GM10248 (cell line): Measurements from ENCODE around the gene PAX8.

ENCODE experiments used
- CTCF ChIA-PET: fragments of 300-600 bp; sonication (Branson Sonifier 250); formaldehyde crosslinking; extraction: SDS; loops from one replicate; lab custom pipeline; 2021; ENCODE audit warnings: antibody characterized with exemption; lab: Yijun Ruan, JAX
- POLR2A ChIA-PET: fragments of 350-650 bp; sonication (Branson Sonifier 250); formaldehyde crosslinking; extraction: SDS; loops from one replicate; lab custom pipeline; 2020; ENCODE audit warnings: antibody characterized with exemption; lab: Yijun Ruan, JAX
- DNase-seq: peaks from one replicate; pipeline ENCODE4 v3.0.0; 2012; ENCODE audit errors: extremely low spot score
- TF ChIP-seq, protein P1 (sequence below): IDR thresholded peaks from 2 replicates; pipeline ENCODE4 v1.5.1; 2012; ENCODE audit warnings: mild to moderate bottlenecking, low read depth; ENCODE audit errors: extremely low read depth, missing control alignments, control extremely low read depth

Gene PAX8

DNA sequence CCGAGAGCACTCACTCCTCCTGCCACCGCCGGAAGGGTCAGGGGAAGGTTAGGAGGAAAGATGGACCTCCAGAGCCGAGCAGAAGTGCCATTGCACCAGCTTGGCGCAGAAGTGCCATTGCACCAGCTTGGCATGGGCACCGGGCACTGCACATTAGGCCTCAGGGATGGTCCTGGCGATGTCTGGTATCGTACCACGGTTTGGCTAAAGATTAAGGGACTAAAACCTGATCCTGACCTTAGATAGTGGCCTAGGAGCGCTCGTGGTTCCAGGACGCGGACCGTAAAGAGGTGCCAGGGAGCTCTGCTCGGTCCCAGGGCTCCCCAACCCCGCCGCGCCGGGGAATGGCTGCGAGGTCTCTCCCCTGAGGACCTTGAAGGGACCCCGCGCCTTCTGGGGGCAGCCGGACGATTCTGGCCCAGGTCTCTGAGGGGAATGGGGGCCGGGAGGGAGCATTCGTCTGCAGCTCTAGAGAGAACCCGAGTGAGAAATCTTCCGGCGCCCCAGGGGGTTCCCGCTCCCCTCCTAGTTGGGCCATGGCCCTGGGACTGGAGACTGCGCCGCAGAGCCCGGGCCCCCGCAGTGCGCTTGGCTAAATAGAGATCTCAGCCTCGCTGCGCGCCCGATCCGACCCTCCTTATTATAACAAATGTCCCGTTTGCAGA, 1.8 kb downstream of the PAX8 start:
- DNase-seq: no peak
- ChIA-PET CTCF (interaction anchor here (1.5 kb wide), 1 partner anchor 28 kb away, joined by 5 read pairs; no protein-coding TSS in a partner anchor), POLR2A (no interaction called here)
- TF ChIP-seq, protein P1, sequence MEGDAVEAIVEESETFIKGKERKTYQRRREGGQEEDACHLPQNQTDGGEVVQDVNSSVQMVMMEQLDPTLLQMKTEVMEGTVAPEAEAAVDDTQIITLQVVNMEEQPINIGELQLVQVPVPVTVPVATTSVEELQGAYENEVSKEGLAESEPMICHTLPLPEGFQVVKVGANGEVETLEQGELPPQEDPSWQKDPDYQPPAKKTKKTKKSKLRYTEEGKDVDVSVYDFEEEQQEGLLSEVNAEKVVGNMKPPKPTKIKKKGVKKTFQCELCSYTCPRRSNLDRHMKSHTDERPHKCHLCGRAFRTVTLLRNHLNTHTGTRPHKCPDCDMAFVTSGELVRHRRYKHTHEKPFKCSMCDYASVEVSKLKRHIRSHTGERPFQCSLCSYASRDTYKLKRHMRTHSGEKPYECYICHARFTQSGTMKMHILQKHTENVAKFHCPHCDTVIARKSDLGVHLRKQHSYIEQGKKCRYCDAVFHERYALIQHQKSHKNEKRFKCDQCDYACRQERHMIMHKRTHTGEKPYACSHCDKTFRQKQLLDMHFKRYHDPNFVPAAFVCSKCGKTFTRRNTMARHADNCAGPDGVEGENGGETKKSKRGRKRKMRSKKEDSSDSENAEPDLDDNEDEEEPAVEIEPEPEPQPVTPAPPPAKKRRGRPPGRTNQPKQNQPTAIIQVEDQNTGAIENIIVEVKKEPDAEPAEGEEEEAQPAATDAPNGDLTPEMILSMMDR: no peak

DNA sequence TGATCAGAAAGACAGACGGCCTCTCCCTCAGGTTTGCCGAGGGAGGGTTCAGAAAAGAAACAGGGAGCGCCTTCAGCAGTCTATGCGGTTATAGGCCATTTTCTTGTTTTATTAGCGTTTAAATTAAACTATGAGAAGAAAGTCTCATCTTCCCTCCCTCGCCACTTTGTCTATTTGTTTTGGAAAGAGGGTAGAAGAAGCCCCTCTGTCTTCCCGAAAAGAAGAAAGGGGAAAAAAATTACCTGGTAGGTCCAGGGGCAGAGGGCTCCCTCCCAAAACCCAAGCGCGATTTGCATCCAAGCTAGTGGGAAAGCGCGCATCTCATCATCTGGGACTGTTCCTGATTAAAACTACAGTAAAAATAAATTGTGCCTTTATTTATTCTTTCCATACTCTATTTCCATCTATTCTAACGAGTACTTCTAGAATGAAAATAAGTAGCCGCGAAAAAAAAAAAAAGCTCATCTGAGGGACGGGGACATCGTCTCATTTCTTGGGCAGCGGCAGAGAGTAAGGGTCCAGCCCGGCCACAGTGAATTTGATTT, 2.4 kb downstream of the PAX8 start:
- TF ChIP-seq, protein P1: no peak
- ChIA-PET POLR2A (no interaction called here), CTCF (interaction anchor here (1.5 kb wide), 1 partner anchor 27 kb away, joined by 5 read pairs; no protein-coding TSS in a partner anchor)
- no peak for DNase-seq

DNA sequence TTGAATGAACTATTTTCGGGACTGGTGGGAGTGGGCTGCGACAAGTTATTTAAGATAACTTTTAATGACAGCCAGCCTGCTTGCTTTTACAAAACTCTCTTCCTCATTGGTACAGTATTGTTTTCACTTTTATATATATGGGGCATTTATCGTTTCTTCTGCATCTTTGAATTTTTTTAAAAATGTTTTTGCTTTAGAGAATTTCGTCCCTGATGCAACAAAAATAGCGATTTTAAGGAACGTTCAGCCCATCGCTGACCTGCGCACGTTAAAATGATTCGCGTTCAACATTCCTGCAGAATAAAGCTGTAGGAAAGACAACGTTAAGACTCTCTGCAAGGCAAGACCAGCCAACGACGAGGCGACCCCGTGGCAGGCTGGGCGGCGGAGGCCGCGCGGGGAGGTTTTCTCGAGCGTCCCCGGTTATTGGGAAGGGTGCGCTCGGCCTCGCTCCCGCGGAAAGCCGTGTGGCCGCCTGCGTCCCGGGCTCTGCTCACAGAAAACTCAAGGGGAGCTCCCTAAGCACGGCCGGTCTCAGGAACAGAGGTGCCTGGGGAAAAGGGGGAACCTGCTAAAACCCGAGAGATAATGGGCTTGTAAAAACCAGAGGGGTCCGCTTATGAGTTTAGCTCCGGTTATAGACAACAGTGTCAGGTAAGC, 3.0 kb downstream of the PAX8 start:
- TF ChIP-seq, protein P1: no peak
- ChIA-PET CTCF (interaction anchor here (1.5 kb wide), 1 partner anchor 27 kb away, joined by 5 read pairs; no protein-coding TSS in a partner anchor), POLR2A (no interaction called here)
- no peak for DNase-seq

DNA sequence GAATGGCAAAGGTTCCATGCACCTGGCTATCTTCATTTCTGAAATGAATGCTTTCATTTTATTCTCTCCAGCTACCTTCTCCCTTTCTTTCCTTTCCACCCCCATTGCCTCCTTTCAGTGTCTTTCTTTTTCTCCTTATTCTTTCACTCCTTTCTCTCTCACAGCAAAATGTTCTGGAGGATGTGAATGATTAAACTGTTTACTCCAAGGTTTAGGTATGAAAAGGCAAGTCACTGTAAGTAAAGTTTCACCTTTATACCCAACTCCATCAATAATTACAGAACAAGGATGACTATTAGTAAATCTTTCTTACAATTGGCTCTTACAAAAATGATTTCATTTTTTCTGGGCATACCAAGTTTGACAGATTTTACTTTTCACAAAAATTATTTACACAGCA, 4.3 kb downstream of the PAX8 start:
- TF ChIP-seq, protein P1: no peak
- no peak for DNase-seq
- ChIA-PET CTCF (no interaction called here), POLR2A (no interaction called here)

DNA sequence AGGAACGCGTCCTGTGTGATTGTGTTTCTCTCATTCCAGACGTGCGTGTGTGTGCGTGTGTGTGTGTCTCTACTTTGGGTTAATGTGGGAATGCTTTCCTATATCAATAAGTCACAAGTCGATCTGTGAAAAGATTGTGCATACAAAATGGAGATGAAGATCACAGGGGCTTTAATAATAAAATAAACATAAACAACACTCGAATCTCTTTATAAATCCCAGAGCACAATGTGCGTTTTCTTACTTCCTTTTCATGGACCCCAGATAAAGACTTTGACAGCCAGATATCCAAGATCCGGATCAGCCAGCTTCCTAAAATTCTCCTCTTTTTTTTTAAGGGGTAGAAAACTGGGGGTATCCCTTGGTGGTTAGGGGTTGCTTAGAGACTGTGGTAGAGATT, 4.7 kb downstream of the PAX8 start:
- TF ChIP-seq, protein P1: no peak
- POLR2A ChIA-PET: no interaction called here
- CTCF ChIA-PET: no interaction called here
- no peak for DNase-seq

DNA sequence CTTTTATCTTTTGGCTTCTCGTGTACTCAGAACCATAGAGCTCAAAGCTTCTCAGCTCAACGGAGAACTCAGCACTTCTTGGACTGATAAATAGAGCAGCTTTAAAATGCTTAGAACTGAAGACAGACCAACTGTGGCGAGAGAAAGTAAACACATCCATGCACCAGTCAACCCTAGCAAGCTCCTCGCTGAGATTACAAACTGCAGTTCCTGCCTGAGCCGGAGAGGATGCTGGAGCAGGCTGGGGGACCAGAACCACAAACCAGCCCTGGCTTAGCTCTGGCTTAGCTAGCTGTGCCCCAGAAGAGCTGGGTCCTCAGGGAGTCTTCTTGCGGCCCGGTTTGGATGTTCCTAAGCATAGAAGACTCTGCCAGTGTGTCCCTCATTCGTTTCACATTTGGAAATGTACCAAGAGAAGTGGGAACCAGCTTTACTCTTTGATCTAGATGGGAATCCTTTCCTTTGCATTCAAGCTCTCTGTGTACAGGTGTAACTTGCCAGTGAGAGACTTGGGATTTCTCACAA, 5.6 kb downstream of the PAX8 start:
- CTCF ChIA-PET: interaction anchor here (1.0 to 1.3 kb wide), 4 partner anchors 13 to 118 kb away, joined by 3 to 4 read pairs (median 4); partner anchors contain the start of gene PSD4
- POLR2A ChIA-PET: no interaction called here
- DNase-seq: no peak
- TF ChIP-seq, protein P1: no peak
